SK-N-SH treated with all-trans-retinoic acid at 6 μM for 48 hours (cell line): ENCODE measurements around the gene TMEM132A.

Experiments
- ARNTL ChIP-seq: fragments of 450-650 bp; formaldehyde crosslinking; IDR thresholded peaks from 2 replicates; pipeline ENCODE4 v1.5.0; 2020; ENCODE audit warnings: low read depth, mild to moderate bottlenecking, moderate library complexity, borderline replicate concordance
- BACH2 ChIP-seq: fragments of 250-450 bp; sonication (Bioruptor Pico); IDR thresholded peaks from 2 replicates; pipeline ENCODE4 v1.9.0; 2021; ENCODE audit warnings: mild to moderate bottlenecking, borderline replicate concordance
- CREB5 ChIP-seq: fragments of 250-450 bp; sonication (Bioruptor Pico); IDR thresholded peaks from 2 replicates; pipeline ENCODE4 v1.5.1; 2020; ENCODE audit warnings: low read depth, mild to moderate bottlenecking, moderate library complexity
- ESRRG ChIP-seq: fragments of 250-450 bp; sonication (Bioruptor Pico); IDR thresholded peaks from 2 replicates; pipeline ENCODE4 v1.6.1; 2021; ENCODE audit warnings: mild to moderate bottlenecking
- ISL1 ChIP-seq: fragments of 250-450 bp; sonication (Bioruptor Pico); IDR thresholded peaks from 2 replicates; pipeline ENCODE4 v2.1.2; 2022; ENCODE audit warnings: mild to moderate bottlenecking, moderate library complexity
- RARB ChIP-seq: fragments of 250-450 bp; sonication (Bioruptor Pico); IDR thresholded peaks from 2 replicates; pipeline ENCODE4 v1.8.0; 2021; ENCODE audit warnings: mild to moderate bottlenecking, moderate library complexity
- TCF4 ChIP-seq: fragments of 250-450 bp; sonication (Bioruptor Pico); IDR thresholded peaks from 2 replicates; pipeline ENCODE4 v1.8.0; 2021; ENCODE audit warnings: mild to moderate bottlenecking, moderate library complexity, borderline replicate concordance
- ZFP3 ChIP-seq: fragments of 250-450 bp; sonication (Bioruptor Pico); IDR thresholded peaks from 2 replicates; pipeline ENCODE4 v1.5.0; 2020; ENCODE audit warnings: mild to moderate bottlenecking, moderate library complexity
- ZNF565 ChIP-seq: fragments of 450-650 bp; formaldehyde crosslinking; conservative IDR thresholded peaks from 2 replicates; pipeline ENCODE4 v1.5.0; 2020; ENCODE audit warnings: low read depth, mild to moderate bottlenecking, moderate library complexity
- ZNF70 ChIP-seq: fragments of 450-650 bp; formaldehyde crosslinking; IDR thresholded peaks from 2 replicates; pipeline ENCODE4 v1.5.0; 2020; ENCODE audit warnings: mild to moderate bottlenecking, moderate library complexity
- ZNF8 ChIP-seq: fragments of 450-650 bp; formaldehyde crosslinking; IDR thresholded peaks from 2 replicates; pipeline ENCODE4 v1.5.0; 2020; ENCODE audit warnings: mild to moderate bottlenecking, moderate library complexity
- TF ChIP-seq, protein P1 (sequence below): fragments of 250-450 bp; sonication (Bioruptor Pico); IDR thresholded peaks from 2 replicates; pipeline ENCODE4 v1.8.0; 2021; ENCODE audit warnings: low read depth, mild to moderate bottlenecking, moderate library complexity, borderline replicate concordance
- TF ChIP-seq, protein P2 (sequence below): fragments of 250-450 bp; sonication (Bioruptor Pico); IDR thresholded peaks from 2 replicates; pipeline ENCODE4 v1.5.0; 2020; ENCODE audit warnings: mild to moderate bottlenecking, moderate library complexity

- no peak for TF ChIP-seq ZFP3 (CRISPR knock-in tag)
- no peak for TF ChIP-seq BACH2 (CRISPR knock-in tag)
- no peak for TF ChIP-seq ESRRG (CRISPR knock-in tag)
- no peak for TF ChIP-seq TCF4
- no peak for TF ChIP-seq ZNF565 (CRISPR knock-in tag)
- TF ChIP-seq CREB5 (CRISPR knock-in tag) = no peak
- TF ChIP-seq, protein P1, sequence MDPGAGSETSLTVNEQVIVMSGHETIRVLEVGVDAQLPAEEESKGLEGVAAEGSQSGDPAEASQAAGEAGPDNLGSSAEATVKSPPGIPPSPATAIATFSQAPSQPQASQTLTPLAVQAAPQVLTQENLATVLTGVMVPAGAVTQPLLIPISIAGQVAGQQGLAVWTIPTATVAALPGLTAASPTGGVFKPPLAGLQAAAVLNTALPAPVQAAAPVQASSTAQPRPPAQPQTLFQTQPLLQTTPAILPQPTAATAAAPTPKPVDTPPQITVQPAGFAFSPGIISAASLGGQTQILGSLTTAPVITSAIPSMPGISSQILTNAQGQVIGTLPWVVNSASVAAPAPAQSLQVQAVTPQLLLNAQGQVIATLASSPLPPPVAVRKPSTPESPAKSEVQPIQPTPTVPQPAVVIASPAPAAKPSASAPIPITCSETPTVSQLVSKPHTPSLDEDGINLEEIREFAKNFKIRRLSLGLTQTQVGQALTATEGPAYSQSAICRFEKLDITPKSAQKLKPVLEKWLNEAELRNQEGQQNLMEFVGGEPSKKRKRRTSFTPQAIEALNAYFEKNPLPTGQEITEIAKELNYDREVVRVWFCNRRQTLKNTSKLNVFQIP (CRISPR knock-in tag) = no peak
- no peak for TF ChIP-seq RARB
- no peak for TF ChIP-seq ZNF70 (CRISPR knock-in tag)
- no peak for TF ChIP-seq ZNF8 (CRISPR knock-in tag)
- TF ChIP-seq, protein P2, sequence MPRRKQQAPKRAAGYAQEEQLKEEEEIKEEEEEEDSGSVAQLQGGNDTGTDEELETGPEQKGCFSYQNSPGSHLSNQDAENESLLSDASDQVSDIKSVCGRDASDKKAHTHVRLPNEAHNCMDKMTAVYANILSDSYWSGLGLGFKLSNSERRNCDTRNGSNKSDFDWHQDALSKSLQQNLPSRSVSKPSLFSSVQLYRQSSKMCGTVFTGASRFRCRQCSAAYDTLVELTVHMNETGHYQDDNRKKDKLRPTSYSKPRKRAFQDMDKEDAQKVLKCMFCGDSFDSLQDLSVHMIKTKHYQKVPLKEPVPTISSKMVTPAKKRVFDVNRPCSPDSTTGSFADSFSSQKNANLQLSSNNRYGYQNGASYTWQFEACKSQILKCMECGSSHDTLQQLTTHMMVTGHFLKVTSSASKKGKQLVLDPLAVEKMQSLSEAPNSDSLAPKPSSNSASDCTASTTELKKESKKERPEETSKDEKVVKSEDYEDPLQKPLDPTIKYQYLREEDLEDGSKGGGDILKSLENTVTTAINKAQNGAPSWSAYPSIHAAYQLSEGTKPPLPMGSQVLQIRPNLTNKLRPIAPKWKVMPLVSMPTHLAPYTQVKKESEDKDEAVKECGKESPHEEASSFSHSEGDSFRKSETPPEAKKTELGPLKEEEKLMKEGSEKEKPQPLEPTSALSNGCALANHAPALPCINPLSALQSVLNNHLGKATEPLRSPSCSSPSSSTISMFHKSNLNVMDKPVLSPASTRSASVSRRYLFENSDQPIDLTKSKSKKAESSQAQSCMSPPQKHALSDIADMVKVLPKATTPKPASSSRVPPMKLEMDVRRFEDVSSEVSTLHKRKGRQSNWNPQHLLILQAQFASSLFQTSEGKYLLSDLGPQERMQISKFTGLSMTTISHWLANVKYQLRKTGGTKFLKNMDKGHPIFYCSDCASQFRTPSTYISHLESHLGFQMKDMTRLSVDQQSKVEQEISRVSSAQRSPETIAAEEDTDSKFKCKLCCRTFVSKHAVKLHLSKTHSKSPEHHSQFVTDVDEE (CRISPR knock-in tag) = no peak
- no peak for TF ChIP-seq ISL1 (CRISPR knock-in tag)
- no peak for TF ChIP-seq ARNTL (CRISPR knock-in tag)
These were observed 15.6 kb downstream of the TMEM132A start for GRCh38 chr11:60939855-60940254.
